ENCODE measurements around the gene RAB37.

Gene RAB37

GRCh38 chr17:74744714-74745547 lies 7.9 kb downstream of the RAB37 start (continued):
- TF ChIP-seq ZNF560 (tag by site-specific recombination; IDR thresholded peaks at IDR 0.05; ENCODE audit: borderline replicate concordance) (no peak), ZBTB1 (tag by site-specific recombination; IDR thresholded peaks at IDR 0.05) (no peak), YY1 (tag by site-specific recombination; IDR thresholded peaks at IDR 0.05) (no peak), KLF8 (tag by site-specific recombination; IDR thresholded peaks at IDR 0.05) (peak; percentile 41; the same call in 1 of the 2 replicates), ZBTB48 (tag by site-specific recombination; IDR thresholded peaks at IDR 0.05) (0 out of 2 replicates have a peak, but pooled peaks have one; percentile 8), ZNF548 (tag by site-specific recombination; IDR thresholded peaks at IDR 0.05) (no peak), ZNF704 (tag by site-specific recombination; IDR thresholded peaks at IDR 0.05) (no peak), ZNF555 (tag by site-specific recombination; conservative IDR thresholded peaks at IDR 0.05) (no peak), ZSCAN4 (tag by site-specific recombination; IDR thresholded peaks at IDR 0.05) (no peak), ZNF112 (tag by site-specific recombination; IDR thresholded peaks at IDR 0.05) (no peak), ZNF19 (tag by site-specific recombination; IDR thresholded peaks at IDR 0.05; ENCODE audit: low read depth) (no peak), ZNF658 (tag by site-specific recombination; IDR thresholded peaks at IDR 0.05) (no peak), ZBTB17 (tag by site-specific recombination; IDR thresholded peaks at IDR 0.05) (peak; percentile 71), ZNF2 (tag by site-specific recombination; IDR thresholded peaks at IDR 0.05) (0 out of 2 replicates have a peak, but pooled peaks have one; percentile 32), KLF17 (tag by site-specific recombination; IDR thresholded peaks at IDR 0.05) (peak; percentile 67), SP7 (tag by site-specific recombination; IDR thresholded peaks at IDR 0.05) (peak; percentile 60), ZNF26 (tag by site-specific recombination; IDR thresholded peaks at IDR 0.05) (no peak), ZNF76 (tag by site-specific recombination; IDR thresholded peaks at IDR 0.05; ENCODE audit: borderline replicate concordance, low read depth) (no peak; the same call in 1 of the 2 replicates), ZNF473 (tag by site-specific recombination; IDR thresholded peaks at IDR 0.05) (no peak), ZNF701 (tag by site-specific recombination; IDR thresholded peaks at IDR 0.05) (no peak), ZNF121 (tag by site-specific recombination; IDR thresholded peaks at IDR 0.05) (peak; percentile 97), GLI4 (tag by site-specific recombination; IDR thresholded peaks at IDR 0.05) (no peak), ZNF292 (tag by site-specific recombination; IDR thresholded peaks at IDR 0.05; ENCODE audit: borderline replicate concordance, low read depth) (no peak), ZNF776 (tag by site-specific recombination; IDR thresholded peaks at IDR 0.05; ENCODE audit: borderline replicate concordance) (no peak), ZNF324 (tag by site-specific recombination; IDR thresholded peaks at IDR 0.05) (peak; percentile 53; the same call in 1 of the 2 replicates), KLF7 (tag by site-specific recombination; IDR thresholded peaks at IDR 0.05; ENCODE audit: borderline replicate concordance) (0 out of 2 replicates have a peak, but pooled peaks have one; percentile 16), CTCF (tag by site-specific recombination; IDR thresholded peaks at IDR 0.05) (peak; percentile 91), ZNF654 (tag by site-specific recombination; IDR thresholded peaks at IDR 0.05; ENCODE audit: low read depth) (peak; percentile 95), ZSCAN30 (tag by site-specific recombination; IDR thresholded peaks at IDR 0.05) (0 out of 2 replicates have a peak, but pooled peaks have one; percentile 46), ZNF837 (tag by site-specific recombination; IDR thresholded peaks at IDR 0.05) (no peak), ZNF449 (tag by site-specific recombination; IDR thresholded peaks at IDR 0.05) (no peak)

Data from HEK293 (cell line).